ES-I3 (cell line): ENCODE results near the gene PPFIBP2.

Source experiments
- H3K36me3 ChIP-seq: 2 replicates; pipeline ENCODE4 v1.6.1; 2013; ENCODE audit warnings: mild to moderate bottlenecking, low read length, control low read depth, moderate library complexity; ENCODE audit not compliant: insufficient read depth
- H3K4me1 ChIP-seq: 2 replicates; pipeline ENCODE4 v1.6.1; 2013; ENCODE audit warnings: mild to moderate bottlenecking, control low read depth, low read length; ENCODE audit not compliant: insufficient read depth
- H3K9ac ChIP-seq: 2 replicates; pipeline ENCODE4 v1.6.1; 2013; ENCODE audit warnings: low read depth, mild to moderate bottlenecking, low read length, moderate library complexity
- H3K9me3 ChIP-seq: 2 replicates; pipeline ENCODE4 v1.6.1; 2013; ENCODE audit warnings: mild to moderate bottlenecking, low read length, moderate library complexity; ENCODE audit not compliant: control insufficient read depth, insufficient read depth

PPFIBP2 gene

DNA sequence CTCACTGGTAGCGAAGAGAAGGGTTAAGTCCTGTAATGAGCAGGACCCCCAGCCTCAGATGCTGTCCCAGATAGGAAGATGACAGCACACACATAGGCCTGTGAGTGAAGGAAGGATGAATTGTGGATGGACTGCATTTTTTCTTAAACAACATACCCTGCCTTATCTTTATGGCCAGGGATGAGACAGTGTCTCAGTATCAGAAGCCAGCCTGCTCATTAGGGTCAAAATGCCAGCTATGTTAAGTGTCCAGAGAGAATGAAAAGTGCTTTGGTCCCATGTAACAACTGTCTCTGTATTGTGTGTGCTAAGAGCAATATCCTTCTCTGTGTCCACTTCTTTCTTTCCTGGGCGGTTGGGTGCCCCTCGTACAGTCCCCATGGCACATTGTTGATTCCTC is 30.2 kb downstream of the PPFIBP2 start:
- peaks cover 16% of the 10 kb centered on the region for H3K4me1 ChIP-seq
- no peak overlapping the region for H3K9ac ChIP-seq
- H3K9me3 ChIP-seq = no peaks in the 10 kb centered on the region
- H3K36me3 ChIP-seq = no peaks in the 10 kb centered on the region

DNA sequence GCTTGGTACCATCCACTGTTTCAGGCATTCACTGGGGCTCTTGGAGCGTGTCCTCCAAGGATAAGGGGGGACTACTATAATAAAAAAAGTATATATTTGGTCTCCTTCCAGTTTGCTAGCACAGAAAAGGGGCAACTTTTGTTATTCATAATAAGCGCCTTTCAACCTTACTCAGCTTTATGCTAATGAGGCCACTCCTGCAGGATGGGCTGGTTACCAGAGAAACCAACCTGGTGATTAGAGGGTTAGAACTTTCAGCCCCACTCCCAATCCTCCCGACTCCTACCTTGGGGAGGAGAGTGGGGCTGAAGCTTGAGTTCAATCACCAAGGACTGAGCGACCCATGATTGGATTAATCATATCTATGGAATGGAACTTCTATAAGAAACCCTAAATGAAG is 31.8 kb downstream of the PPFIBP2 start:
- no peak overlapping the region for H3K9ac ChIP-seq
- H3K4me1 ChIP-seq = peaks cover 16% of the 10 kb centered on the region
- H3K36me3 ChIP-seq = no peaks in the 10 kb centered on the region
- no peaks in the 10 kb centered on the region for H3K9me3 ChIP-seq

DNA sequence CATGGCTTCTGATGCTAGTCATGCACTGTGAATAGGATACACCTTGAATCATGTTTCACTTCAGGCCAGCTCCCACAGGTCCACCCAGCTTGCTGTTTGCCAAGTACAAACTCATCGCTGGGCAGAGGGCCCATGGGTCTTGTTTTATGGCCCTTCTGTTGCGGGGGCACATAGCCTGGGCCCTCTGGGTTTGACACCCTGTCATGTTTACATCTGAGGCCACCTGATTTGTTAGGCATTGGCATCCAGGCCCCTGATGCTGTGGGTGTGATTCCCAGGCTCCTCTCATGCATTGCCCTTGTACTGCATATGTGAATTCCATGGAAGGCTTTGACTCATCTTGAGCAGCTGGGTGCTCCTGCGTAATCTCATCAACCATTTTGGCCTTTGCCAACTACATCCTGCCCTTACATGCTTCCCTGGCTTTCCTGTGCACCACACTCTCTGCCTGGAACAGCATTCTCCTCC is 32.6 kb downstream of the PPFIBP2 start:
- Histone ChIP-seq H3K9me3 (no peaks in the 10 kb centered on the region), H3K9ac (no peak overlapping the region), H3K4me1 (peaks cover 16% of the 10 kb centered on the region), H3K36me3 (no peaks in the 10 kb centered on the region)

DNA sequence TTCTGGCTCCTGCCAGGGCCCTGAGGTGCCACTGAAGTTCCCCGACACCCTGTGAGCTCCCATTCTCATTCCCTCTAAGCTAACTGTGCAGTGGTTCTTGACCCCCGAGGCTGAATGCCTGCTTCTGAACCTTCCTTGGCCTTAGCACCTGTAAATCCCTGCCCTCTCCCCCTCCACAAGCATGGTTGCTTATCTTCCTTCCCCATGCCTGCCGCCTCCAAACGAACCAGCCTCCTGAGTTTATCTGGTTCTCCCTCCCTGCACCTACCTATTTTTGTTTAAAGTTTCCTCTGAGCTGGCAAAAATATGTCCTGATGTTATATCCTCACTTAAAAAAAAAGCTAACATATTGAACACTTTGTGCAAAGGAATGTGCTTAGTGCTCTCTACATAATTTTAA is 33.9 kb downstream of the PPFIBP2 start:
- Histone ChIP-seq H3K9me3 (no peaks in the 10 kb centered on the region), H3K4me1 (peaks cover 16% of the 10 kb centered on the region), H3K9ac (no peak overlapping the region), H3K36me3 (no peaks in the 10 kb centered on the region)

DNA sequence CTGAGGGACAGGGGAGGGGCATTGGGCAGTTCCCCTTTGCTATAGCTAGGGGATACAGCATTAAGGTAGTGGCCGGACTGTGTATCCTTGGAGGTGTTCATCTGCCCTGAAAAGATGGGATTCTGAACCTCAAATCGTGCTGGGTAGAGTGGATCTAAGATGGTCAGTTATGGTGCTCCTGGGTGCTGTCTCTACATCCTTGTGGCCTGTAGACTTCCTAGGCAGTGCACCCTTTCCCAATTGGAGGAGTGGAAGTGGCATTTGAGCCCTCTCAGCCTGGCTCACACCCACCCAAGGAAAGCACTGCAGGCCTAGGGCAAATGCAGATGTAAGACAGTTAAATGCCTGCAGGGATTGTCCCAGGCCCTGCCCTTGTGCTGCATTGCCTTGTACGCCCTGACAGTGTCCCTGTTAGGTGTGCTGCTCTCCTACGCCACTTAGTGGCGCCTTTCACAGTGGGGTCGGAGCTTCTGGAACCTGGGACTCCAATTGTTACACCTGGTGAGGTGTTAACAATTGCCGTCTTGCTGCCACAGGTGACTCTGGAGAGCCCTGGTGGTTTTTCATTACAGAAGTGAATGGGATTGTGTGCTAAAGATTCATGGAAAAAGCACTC is 35.0 kb downstream of the PPFIBP2 start:
- H3K9ac ChIP-seq = no peak overlapping the region
- peaks cover 16% of the 10 kb centered on the region for H3K4me1 ChIP-seq
- H3K36me3 ChIP-seq = no peaks in the 10 kb centered on the region
- H3K9me3 ChIP-seq = no peaks in the 10 kb centered on the region

DNA sequence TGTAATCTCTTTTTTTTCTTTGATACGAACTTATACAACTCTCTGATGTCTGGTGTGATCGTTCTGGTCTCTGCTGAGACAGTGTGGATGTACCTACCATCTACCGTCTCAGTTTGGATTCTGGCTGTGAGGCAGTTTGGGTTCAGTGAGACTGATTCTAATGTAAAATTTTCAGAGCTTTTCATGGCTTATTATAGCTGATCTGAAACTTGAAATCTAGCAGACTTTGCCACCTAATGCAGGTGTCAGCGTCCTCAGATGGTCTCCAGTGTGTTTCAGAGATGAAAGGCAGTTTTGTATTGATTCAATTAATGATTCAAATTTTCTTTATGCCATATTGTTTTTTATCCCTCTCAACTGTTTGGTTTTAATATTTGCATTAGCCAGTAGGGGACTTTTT is 35.9 kb downstream of the PPFIBP2 start:
- Histone ChIP-seq H3K4me1 (peaks cover 16% of the 10 kb centered on the region), H3K9me3 (no peaks in the 10 kb centered on the region), H3K9ac (no peak overlapping the region), H3K36me3 (no peaks in the 10 kb centered on the region)

DNA sequence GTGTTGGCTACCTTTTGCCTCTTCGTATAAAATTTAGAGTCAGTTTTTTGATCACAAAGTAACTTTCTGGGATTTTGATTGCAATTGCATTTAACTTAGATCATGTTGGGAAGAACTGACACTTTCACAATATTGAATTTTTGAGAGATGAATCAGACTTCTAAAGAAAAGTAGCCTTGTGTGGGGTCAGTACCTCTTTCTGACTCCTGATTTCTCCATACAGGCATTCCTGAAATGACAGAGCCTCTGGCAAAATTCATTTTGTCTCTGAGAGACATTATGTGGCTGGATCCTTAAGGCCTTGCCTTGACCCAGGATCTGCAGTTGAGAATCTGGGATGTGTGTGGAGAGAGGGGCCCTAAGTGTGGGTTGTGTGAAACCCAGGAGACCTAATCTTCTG is 37.8 kb downstream of the PPFIBP2 start:
- Histone ChIP-seq H3K9me3 (no peaks in the 10 kb centered on the region), H3K9ac (no peak overlapping the region), H3K4me1 (peaks cover 4% of the 10 kb centered on the region), H3K36me3 (no peaks in the 10 kb centered on the region)

DNA sequence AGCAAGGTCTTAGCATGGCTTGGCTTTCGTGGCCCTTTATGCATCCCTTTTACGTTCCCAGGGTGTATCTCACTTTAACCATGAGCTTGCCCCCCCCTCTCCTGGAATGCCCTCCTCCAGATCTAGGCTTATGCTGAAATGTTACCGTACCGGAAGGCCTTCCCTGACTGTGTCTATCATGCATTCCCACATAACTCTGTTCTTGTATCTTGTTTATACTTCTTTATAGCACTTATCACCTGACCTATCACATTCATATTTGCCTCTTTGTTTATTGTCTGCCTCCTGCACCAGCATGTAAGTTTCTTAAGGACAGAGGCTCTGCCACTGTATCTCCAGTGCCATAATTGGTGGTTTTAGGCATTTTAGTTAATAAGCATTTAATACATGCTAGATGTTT is 38.9 kb downstream of the PPFIBP2 start:
- H3K36me3 ChIP-seq = no peaks in the 10 kb centered on the region

DNA sequence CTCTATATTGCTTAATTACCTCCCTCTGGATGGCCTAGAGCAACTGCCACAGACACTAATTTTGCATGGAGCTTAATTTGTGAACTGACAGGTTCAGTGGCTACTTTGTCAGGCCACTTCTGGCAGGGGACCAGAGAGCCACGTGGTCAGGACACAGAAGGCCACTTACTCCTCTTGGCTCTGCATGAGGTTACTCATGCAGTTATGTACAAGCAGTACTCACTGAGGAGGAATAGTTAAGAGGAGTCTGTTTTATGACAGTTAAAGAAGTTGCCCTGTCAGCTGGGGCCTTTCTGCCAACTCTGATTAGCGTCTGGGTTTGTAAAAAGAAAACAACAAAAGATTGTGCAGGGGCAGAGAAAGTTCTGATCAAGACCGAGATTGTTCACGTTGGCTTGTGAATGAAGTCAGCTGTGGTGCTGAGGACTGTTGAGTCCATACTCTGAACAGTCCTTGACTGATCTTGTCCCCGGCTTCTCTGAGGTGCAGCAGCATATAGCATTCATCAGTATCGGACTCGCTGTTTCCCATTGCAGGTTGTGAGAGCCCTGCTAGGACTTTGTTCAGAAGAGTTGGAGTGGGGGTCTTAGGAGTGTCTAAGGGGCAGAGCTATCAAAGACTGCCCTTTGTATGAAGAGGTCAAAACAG is 41.4 kb downstream of the PPFIBP2 start:
- H3K4me1 ChIP-seq = peaks cover 5% of the 10 kb centered on the region; the same call in 1 of the 2 replicates
- no peak overlapping the region for H3K9ac ChIP-seq
- no peaks in the 10 kb centered on the region for H3K36me3 ChIP-seq
- no peaks in the 10 kb centered on the region for H3K9me3 ChIP-seq

More for the DNA sequence above, 38.9 kb downstream of the PPFIBP2 start:
- Histone ChIP-seq H3K9ac (no peak overlapping the region), H3K9me3 (no peaks in the 10 kb centered on the region), H3K4me1 (peaks cover 3% of the 10 kb centered on the region; the same call in 1 of the 2 replicates)

DNA sequence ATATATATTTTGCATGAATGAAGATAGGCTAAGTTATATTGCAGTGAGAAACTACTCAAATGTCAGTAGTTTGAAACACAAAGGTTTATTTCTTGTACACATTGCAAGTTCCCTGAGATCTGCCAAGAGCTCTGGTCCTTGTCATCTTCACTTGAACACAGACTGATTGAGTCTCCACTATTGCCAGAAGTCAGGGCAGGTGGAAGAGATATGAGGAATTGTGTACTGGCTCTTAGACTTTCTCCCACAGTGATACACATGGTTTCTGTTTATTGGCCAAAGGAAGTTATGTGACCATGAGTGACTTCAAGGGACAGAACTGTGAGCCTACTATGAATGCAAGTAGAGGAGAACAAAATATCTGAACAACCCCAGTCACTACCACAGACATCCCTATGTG is 44.2 kb downstream of the PPFIBP2 start:
- no peaks in the 10 kb centered on the region for H3K9me3 ChIP-seq
- peaks cover 5% of the 10 kb centered on the region; the same call in 1 of the 2 replicates for H3K4me1 ChIP-seq
- H3K9ac ChIP-seq = no peak overlapping the region
- H3K36me3 ChIP-seq = no peaks in the 10 kb centered on the region

DNA sequence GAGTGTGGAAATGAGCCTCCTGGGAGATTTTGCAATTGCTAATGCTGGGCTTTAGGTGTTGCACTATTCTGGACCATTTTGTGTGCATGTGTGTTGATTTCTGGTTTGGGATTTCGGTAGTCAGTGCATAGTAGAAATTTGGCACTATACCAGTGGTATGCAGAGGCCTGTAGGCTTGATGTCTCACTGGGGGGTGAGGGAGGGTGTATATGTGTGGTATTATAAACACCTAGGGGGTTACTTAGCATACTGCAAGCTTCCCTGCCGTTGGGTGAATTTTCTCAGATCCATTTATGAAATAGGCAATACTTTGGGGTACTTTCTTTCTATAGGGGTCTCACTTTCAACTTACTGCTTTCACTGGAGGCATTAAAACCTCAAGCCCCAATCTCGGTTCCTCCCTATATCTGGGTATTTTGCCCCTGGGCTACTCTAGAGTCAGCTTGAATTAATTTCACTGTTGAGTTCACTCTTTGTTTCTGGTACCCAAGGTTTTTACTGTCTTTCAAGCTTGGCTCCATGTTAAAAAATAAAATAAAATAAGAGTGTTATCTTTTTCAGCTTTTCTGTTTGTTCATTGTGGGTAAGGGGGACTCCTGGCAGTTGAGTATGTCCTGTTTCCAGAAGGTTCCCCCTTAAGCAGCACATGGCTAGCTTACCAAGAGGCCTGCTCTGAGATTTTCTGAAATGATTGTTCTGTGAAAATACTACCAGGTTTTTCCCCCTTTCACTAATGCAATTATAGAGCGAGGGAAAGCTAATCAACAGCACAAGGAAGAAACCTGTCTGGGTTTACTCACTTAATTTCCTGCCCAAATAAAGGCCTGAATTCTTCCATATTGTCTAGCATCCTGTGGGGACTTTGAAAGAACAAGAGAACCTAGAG is 45.8 kb downstream of the PPFIBP2 start:
- Histone ChIP-seq H3K9me3 (no peaks in the 10 kb centered on the region), H3K4me1 (peaks cover 5% of the 10 kb centered on the region; the same call in 1 of the 2 replicates), H3K36me3 (no peaks in the 10 kb centered on the region), H3K9ac (no peak overlapping the region)

DNA sequence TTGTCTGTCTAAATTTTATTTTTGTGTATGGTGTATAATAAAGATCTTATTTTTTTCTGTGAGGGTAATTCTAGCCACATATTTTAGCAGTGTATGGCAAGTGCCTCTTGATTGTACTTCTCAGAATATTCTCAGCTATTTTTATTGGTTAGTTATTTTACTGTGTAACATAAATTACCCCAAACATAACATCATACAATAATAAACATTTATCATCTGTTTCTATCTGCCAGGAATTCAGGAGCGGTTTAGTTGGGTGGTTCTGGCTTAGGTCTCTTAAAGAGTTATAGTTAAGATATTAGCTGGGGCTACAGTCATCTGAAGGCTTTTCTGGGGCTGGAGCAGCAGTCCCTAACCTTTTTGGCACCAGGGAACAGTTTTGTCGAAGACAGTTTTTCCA is 47.8 kb downstream of the PPFIBP2 start:
- Histone ChIP-seq H3K9ac (no peak overlapping the region), H3K4me1 (peaks cover 5% of the 10 kb centered on the region; the same call in 1 of the 2 replicates), H3K36me3 (no peaks in the 10 kb centered on the region), H3K9me3 (no peaks in the 10 kb centered on the region)

DNA sequence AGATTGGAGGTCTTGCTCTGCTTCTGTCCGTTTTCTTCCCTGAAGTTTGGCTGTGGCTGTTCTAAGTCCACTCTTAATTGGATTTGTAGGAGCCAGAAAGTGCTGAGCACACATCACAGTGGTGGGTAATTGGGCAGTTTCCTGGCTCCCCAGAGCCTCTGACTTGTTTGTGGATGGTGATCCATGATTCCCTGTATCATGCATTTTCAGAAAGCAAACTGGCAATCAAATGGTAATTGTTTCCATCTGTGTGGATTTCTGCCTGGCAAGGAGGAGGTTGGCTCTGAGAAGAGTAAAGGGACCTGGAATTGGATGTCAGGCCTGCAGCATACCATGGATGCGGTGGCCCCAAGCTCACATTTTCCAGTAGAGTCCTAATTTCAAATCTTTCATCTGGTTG is 49.5 kb downstream of the PPFIBP2 start:
- Histone ChIP-seq H3K9me3 (no peaks in the 10 kb centered on the region), H3K9ac (no peak overlapping the region), H3K4me1 (peaks cover 5% of the 10 kb centered on the region; the same call in 1 of the 2 replicates), H3K36me3 (no peaks in the 10 kb centered on the region)

DNA sequence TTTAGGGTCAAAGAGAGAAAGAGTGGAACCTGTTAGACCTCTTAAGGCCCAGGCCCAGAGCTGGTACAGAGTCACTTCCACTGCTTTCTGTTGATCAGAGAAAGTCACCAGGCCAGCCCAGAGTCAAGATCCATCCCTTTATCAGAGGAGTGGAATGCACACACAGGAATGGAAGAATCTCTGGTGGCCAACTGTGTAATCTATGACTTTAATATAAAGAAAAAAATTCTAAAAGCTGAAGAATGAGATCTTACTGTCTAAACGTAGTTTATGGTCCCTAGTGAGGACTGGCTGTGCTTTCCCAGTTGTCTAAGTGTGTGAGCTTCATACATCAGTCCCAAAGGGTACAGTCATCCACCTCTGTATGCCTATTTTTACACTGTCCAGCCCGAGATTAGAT is 51.0 kb downstream of the PPFIBP2 start:
- no peaks in the 10 kb centered on the region for H3K36me3 ChIP-seq
- peaks cover 2% of the 10 kb centered on the region; the same call in 1 of the 2 replicates for H3K4me1 ChIP-seq
- no peaks in the 10 kb centered on the region for H3K9me3 ChIP-seq
- H3K9ac ChIP-seq = no peak overlapping the region
